Astrocyte (in vitro differentiated cells and primary cell): ENCODE data around the gene COL23A1. TPM values are rescaled to one million over a fixed set of nuclear protein-coding genes. Genes with fewer than 3 reads are reported as not detected.

Experiments
- DNase-seq: peaks from one replicate; pipeline ENCODE4 v3.0.0-alpha.2; 2010; ENCODE audit warnings: low read depth
- FAIRE-seq: peaks from 2 replicates; lab custom pipeline; 2011; peaks lifted over from hg19 to GRCh38; lab: Jason Lieb, UNC
- H2AFZ ChIP-seq: 2 replicates; pipeline ENCODE4 v1.6.0; 2012; ENCODE audit warnings: low read depth, low read length, inconsistent platforms
- H3K27ac ChIP-seq: 2 replicates; pipeline ENCODE4 v1.5.1; 2011; ENCODE audit warnings: low read depth, low read length, inconsistent platforms
- H3K27me3 ChIP-seq: 2 replicates; pipeline ENCODE4 v1.6.0; 2011; ENCODE audit warnings: low read length, inconsistent platforms; ENCODE audit not compliant: insufficient read depth
- H3K36me3 ChIP-seq: 2 replicates; pipeline ENCODE4 v1.5.1; 2011; ENCODE audit warnings: low read length, inconsistent platforms; ENCODE audit not compliant: insufficient read depth
- H3K4me1 ChIP-seq: 2 replicates; pipeline ENCODE4 v1.5.1; 2011; ENCODE audit warnings: low read length, inconsistent platforms; ENCODE audit not compliant: insufficient read depth
- H3K4me2 ChIP-seq: 2 replicates; pipeline ENCODE4 v1.6.0; 2012; ENCODE audit warnings: low read length, inconsistent platforms
- H3K4me3 ChIP-seq: 2 replicates; pipeline ENCODE4 v1.5.1; 2011; ENCODE audit warnings: low read depth, mild to moderate bottlenecking, low read length, inconsistent platforms; ENCODE audit not compliant: insufficient read depth
- H3K79me2 ChIP-seq: 2 replicates; pipeline ENCODE4 v1.6.0; 2012; ENCODE audit warnings: mild to moderate bottlenecking, low read length, inconsistent platforms; ENCODE audit not compliant: insufficient read depth
- H3K9ac ChIP-seq: 2 replicates; pipeline ENCODE4 v1.6.0; 2012; ENCODE audit warnings: mild to moderate bottlenecking, low read length, inconsistent platforms
- H3K9me3 ChIP-seq: 2 replicates; pipeline ENCODE4 v1.5.1; 2012; ENCODE audit warnings: low read depth, mild to moderate bottlenecking, low read length, inconsistent platforms; ENCODE audit not compliant: insufficient read depth
- H4K20me1 ChIP-seq: 2 replicates; pipeline ENCODE4 v1.6.0; 2012; ENCODE audit warnings: low read length, inconsistent platforms; ENCODE audit not compliant: insufficient read depth
- H3K27ac Mint-ChIP-seq: one replicate; pipeline ENCODE4 v1.8.0; 2021; ENCODE audit warnings: mild to moderate bottlenecking, mixed read lengths; ENCODE audit not compliant: unreplicated experiment
- H3K27me3 Mint-ChIP-seq: one replicate; pipeline ENCODE4 v1.8.0; 2021; ENCODE audit warnings: low read depth, mixed read lengths; ENCODE audit not compliant: unreplicated experiment
- H3K36me3 Mint-ChIP-seq: one replicate; pipeline ENCODE4 v1.8.0; 2021; ENCODE audit warnings: low read depth, mixed read lengths; ENCODE audit not compliant: unreplicated experiment
- H3K4me1 Mint-ChIP-seq: one replicate; pipeline ENCODE4 v1.8.0; 2021; ENCODE audit warnings: low read depth, mixed read lengths; ENCODE audit not compliant: unreplicated experiment
- H3K4me3 Mint-ChIP-seq: one replicate; pipeline ENCODE4 v1.8.0; 2021; ENCODE audit warnings: mild to moderate bottlenecking, moderate library complexity, mixed read lengths; ENCODE audit not compliant: unreplicated experiment
- H3K9me3 Mint-ChIP-seq: one replicate; pipeline ENCODE4 v1.8.0; 2021; ENCODE audit warnings: mild to moderate bottlenecking, mixed read lengths; ENCODE audit not compliant: unreplicated experiment
- EZH2 ChIP-seq: IDR thresholded peaks from 2 replicates; pipeline ENCODE4 v1.6.1; 2012; ENCODE audit warnings: mild to moderate bottlenecking, low read length, inconsistent platforms; ENCODE audit not compliant: insufficient read depth
- total RNA-seq: library from RNA; stranded (reverse); gene quantifications from 2 replicates; pipeline ENCODE4 v1.2.1, GENCODE V29; 2021
- TF ChIP-seq, protein P1 (sequence below): IDR thresholded peaks from 2 replicates; pipeline ENCODE4 v1.5.1; 2011; ENCODE audit warnings: low read depth, mild to moderate bottlenecking, inconsistent platforms, low read length, moderate library complexity; ENCODE audit not compliant: insufficient read depth

COL23A1 gene
- total RNA-seq, 1 donor from 2014 or later, result 0.16 TPM

DNA sequence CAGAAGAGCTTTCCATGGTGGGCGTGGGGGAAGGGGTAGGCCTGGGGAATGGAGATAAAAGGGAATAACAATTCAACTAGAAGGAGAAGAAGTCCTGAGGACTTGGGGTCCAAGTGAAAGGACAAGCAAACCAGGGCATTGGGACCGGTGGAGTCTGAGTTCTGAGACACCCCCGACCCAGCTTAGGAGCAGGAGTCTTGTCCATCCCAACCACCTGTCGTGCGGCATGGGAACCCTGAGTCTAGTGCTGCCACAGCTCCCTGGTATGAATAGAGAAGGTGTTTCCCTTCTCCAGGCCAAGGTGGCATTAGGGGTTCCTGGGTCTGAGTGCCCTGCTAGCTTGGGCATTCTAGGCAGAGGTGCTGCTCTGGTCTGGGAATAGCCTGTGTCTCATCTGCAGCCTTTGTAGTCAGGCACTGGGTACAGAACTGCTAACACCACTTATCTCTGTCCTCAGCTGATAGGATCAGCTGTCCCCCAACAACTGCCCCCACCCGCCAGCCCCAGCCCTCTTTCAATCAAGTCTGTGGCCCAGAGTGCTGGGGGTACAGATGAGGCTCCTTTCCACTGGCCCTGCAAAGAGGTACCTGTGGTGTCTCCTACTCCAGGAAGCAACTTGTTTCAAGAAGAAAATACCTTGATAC lies 375.9 kb downstream of the COL23A1 start:
- Histone ChIP-seq H4K20me1 (peaks cover 72% of the 10 kb centered on the region), H3K36me3 (peaks cover 74% of the 10 kb centered on the region), H3K27ac (no peak overlapping the region), H3K9me3 (no peaks in the 10 kb centered on the region), H3K9ac (no peak overlapping the region), H3K79me2 (peaks cover 48% of the 10 kb centered on the region), H3K4me1 (no peaks in the 10 kb centered on the region), H3K27me3 (no peaks in the 10 kb centered on the region), H3K4me2 (no peak overlapping the region), H2AFZ (no peak overlapping the region), H3K4me3 (no peak overlapping the region)
- no peak for DNase-seq
- H3K27me3 Mint-ChIP-seq, result no peaks in the 10 kb centered on the region
- no peak overlapping the region for H3K4me3 Mint-ChIP-seq
- TF ChIP-seq EZH2, result no peak
- TF ChIP-seq, protein P1, sequence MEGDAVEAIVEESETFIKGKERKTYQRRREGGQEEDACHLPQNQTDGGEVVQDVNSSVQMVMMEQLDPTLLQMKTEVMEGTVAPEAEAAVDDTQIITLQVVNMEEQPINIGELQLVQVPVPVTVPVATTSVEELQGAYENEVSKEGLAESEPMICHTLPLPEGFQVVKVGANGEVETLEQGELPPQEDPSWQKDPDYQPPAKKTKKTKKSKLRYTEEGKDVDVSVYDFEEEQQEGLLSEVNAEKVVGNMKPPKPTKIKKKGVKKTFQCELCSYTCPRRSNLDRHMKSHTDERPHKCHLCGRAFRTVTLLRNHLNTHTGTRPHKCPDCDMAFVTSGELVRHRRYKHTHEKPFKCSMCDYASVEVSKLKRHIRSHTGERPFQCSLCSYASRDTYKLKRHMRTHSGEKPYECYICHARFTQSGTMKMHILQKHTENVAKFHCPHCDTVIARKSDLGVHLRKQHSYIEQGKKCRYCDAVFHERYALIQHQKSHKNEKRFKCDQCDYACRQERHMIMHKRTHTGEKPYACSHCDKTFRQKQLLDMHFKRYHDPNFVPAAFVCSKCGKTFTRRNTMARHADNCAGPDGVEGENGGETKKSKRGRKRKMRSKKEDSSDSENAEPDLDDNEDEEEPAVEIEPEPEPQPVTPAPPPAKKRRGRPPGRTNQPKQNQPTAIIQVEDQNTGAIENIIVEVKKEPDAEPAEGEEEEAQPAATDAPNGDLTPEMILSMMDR, result no peak
- no peak for FAIRE-seq
- peaks cover 27% of the 10 kb centered on the region for H3K36me3 Mint-ChIP-seq
- H3K9me3 Mint-ChIP-seq, result peaks cover 5% of the 10 kb centered on the region
- peaks cover 2% of the 10 kb centered on the region for H3K4me1 Mint-ChIP-seq
- no peak overlapping the region for H3K27ac Mint-ChIP-seq

DNA sequence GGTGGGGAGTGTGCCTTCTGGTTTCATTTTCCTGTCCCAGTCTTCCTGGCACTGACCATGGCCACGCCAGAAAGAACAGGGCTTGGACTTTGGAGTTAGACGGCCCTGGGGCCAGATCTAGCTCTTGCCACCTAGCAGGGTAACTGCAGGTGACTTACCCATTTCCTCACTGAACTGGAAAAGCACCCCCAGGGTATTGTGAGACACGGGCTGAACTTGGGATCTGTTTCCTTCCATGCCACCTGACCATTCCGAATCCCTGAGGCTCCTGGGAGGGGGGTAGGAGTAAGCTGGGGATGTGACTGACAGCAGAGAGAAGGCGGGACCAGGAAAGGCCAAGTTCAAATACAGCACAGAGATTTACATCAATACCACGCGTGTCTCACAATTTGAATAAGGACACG lies 376.4 kb downstream of the COL23A1 start:
- peaks cover 33% of the 10 kb centered on the region for H3K36me3 Mint-ChIP-seq
- Histone ChIP-seq H3K27me3 (no peaks in the 10 kb centered on the region), H2AFZ (no peak overlapping the region), H3K9me3 (no peaks in the 10 kb centered on the region), H3K36me3 (peaks cover 77% of the 10 kb centered on the region), H3K27ac (no peak overlapping the region), H3K4me2 (no peak overlapping the region), H3K4me3 (no peak overlapping the region), H3K79me2 (peaks cover 53% of the 10 kb centered on the region), H3K9ac (no peak overlapping the region), H4K20me1 (peaks cover 78% of the 10 kb centered on the region), H3K4me1 (no peaks in the 10 kb centered on the region)
- DNase-seq (no peak), FAIRE-seq (no peak)
- peaks cover 2% of the 10 kb centered on the region for H3K4me1 Mint-ChIP-seq
- peaks cover 5% of the 10 kb centered on the region for H3K9me3 Mint-ChIP-seq
- no peak overlapping the region for H3K4me3 Mint-ChIP-seq
- no peak for TF ChIP-seq EZH2
- TF ChIP-seq, protein P1, result no peak
- no peak overlapping the region for H3K27ac Mint-ChIP-seq
- H3K27me3 Mint-ChIP-seq, result no peaks in the 10 kb centered on the region

DNA sequence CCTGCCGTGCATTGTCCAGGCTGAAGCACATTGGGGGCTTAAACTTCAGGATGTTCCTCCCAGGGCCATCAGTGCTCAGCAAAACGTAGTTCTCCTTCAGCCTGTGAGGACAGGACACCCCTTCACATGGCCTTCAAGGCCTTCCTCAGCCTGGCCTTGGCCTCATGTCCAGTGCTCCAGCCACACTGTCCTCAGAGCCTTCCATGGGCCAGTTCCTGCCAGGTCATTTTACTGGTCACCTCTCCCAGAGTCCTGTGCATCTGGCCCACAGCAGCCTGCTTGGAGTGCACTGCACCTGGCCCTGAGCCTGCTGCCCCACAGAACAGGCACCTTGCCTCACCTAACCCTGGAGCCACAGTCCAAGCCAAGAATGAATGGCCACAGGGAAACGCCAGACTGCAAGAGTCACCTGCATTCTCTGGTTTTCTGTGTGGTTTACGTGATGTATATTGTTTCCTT lies 377.2 kb downstream of the COL23A1 start:
- Histone ChIP-seq H3K36me3 (peaks cover 76% of the 10 kb centered on the region), H3K79me2 (peaks cover 60% of the 10 kb centered on the region), H3K27me3 (no peaks in the 10 kb centered on the region), H3K4me1 (no peaks in the 10 kb centered on the region), H4K20me1 (peaks cover 85% of the 10 kb centered on the region), H3K9me3 (no peaks in the 10 kb centered on the region), H2AFZ (no peak overlapping the region), H3K27ac (no peak overlapping the region), H3K4me2 (no peak overlapping the region), H3K9ac (no peak overlapping the region), H3K4me3 (no peak overlapping the region)
- H3K4me3 Mint-ChIP-seq, result no peak overlapping the region
- H3K27ac Mint-ChIP-seq, result no peak overlapping the region
- peaks cover 4% of the 10 kb centered on the region for H3K4me1 Mint-ChIP-seq
- DNase-seq (no peak), FAIRE-seq (no peak)
- TF ChIP-seq, protein P1, result no peak
- no peak for TF ChIP-seq EZH2
- peaks cover 2% of the 10 kb centered on the region for H3K9me3 Mint-ChIP-seq
- no peaks in the 10 kb centered on the region for H3K27me3 Mint-ChIP-seq
- peaks cover 37% of the 10 kb centered on the region for H3K36me3 Mint-ChIP-seq
